ENCODE data around the gene MRAP.
"Not testable (repeated sequence)": the region's sequence is repeated elsewhere in the genome, so short reads cannot be mapped to it uniquely, and the experiment has no call there.

The MRAP gene

DNA sequence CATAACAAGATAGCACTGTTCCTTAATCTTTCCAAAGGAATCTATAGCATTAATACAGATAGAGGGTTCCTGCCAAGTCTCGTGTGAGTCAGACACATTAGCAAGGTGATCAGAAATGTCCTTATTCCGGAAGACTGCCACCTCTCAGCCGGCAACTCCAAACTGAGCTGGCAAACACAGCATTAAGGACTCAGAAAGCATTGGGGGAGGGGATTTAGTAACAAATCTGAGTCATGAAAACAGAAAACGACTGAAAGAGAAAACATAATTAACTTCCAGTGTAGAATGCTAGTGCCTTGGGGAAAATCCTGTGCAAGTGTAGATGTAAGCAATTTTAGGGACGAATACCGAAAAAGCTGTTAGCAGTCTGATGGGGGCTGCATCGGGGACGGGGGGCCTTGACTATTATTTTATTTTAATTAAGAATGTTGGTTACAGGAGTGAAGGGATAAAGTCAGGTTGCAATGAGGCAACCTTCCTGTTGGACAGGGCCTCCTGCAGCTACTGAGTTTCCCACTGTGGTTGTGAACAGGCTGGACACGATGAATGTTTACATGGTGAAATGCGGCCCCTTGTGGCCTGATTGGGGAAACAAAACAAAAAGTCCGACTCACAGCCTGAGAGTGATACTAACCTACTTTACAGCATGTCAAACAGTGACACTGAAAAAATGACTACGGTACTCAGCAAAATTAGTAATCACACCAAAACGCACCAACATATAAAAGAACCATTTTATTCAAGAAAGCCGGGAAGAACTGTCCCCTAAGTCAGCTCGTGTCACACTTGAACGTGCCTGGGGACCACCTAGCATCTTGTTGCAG, 40.5 kb upstream of the MRAP start:
- POLR2A ChIA-PET = no interaction called here
- peak; percentile 24 for DNase-seq (ENCODE audit: low read depth, low spot score)
- no peak overlapping the region for H3K4me3 ChIP-seq (ENCODE audit: low read depth, low read length)
- CTCF ChIA-PET = interaction anchor here (0.7 to 9.3 kb wide), 44 partner anchors 9 to 635 kb away, joined by 3 to 302 read pairs (median 4); partner anchors contain the start of gene HUNK
- TF ChIP-seq, protein P1, sequence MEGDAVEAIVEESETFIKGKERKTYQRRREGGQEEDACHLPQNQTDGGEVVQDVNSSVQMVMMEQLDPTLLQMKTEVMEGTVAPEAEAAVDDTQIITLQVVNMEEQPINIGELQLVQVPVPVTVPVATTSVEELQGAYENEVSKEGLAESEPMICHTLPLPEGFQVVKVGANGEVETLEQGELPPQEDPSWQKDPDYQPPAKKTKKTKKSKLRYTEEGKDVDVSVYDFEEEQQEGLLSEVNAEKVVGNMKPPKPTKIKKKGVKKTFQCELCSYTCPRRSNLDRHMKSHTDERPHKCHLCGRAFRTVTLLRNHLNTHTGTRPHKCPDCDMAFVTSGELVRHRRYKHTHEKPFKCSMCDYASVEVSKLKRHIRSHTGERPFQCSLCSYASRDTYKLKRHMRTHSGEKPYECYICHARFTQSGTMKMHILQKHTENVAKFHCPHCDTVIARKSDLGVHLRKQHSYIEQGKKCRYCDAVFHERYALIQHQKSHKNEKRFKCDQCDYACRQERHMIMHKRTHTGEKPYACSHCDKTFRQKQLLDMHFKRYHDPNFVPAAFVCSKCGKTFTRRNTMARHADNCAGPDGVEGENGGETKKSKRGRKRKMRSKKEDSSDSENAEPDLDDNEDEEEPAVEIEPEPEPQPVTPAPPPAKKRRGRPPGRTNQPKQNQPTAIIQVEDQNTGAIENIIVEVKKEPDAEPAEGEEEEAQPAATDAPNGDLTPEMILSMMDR (IDR thresholded peaks at IDR 0.05; ENCODE audit: insufficient read depth, low read length, missing control alignments) = peak; percentile 71

DNA sequence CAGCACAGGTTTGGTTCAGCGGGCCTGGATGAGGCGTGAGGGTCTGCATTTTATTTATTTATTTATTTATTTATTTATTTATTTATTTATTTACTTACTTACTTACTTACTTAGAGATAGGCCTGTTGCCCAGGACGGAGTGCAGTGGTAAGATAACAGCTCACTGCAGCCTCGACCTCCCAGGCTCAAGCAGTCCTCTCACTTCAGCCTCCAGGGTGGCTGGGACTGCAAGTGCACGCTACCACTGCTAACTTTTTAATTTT, 39.9 kb upstream of the MRAP start:
- DNase-seq (ENCODE audit: low read depth, low spot score); H3K4me3 ChIP-seq (ENCODE audit: low read depth, low read length); POLR2A ChIA-PET: not testable (repeated sequence)
- CTCF ChIA-PET = interaction anchor here (0.8 to 9.3 kb wide), 30 partner anchors 9 to 635 kb away, joined by 3 to 302 read pairs (median 5); partner anchors contain the start of gene HUNK

DNA sequence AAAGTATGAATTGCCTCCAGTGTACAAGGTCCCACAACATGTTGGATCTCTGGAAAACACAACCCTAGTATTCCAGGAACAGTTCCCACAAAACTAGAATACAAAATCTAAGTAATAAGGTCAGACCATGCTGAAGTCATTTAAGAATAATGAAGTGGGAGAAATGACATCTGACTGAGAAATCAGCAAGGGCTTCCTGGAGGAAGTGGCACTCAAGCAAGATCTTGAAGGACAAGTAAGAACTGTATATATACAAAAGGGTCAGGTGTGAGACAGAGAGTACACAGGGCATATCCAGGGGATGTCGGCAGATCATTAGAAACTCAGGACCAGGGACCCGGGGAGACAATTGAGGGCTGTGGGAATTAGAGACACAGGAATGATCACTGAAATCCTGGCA, 38.5 kb upstream of the MRAP start:
- CTCF ChIA-PET = interaction anchor here (1.2 to 9.3 kb wide), 6 partner anchors 9 to 477 kb away, joined by 4 to 302 read pairs (median 24); partner anchors contain the start of gene HUNK
- TF ChIP-seq, protein P1 (IDR thresholded peaks at IDR 0.05; ENCODE audit: insufficient read depth, low read length, missing control alignments) = no peak
- POLR2A ChIA-PET = no interaction called here
- DNase-seq (ENCODE audit: low read depth, low spot score) = no peak
- no peak overlapping the region for H3K4me3 ChIP-seq (ENCODE audit: low read depth, low read length)

DNA sequence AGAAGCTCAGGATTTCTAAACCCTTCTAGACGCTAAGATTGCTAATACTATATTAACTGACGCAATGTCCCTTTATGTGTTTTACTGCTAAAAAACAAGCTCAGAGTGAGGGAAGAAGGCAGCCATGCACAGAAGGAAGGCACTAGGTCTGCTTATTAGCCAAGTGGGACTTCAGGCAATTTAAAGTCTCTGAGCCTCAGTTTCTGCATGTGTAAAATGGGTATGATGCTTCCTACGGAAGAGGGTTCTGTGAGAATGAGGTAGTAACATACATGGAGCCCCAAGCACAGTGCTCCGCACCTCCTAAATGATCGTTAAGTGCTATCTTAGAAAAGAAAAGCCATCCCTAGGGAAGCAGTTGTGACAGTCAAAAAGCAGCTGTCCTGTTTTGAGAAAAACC, 36.7 kb upstream of the MRAP start:
- POLR2A ChIA-PET = no interaction called here
- H3K4me3 ChIP-seq (ENCODE audit: low read depth, low read length) = no peak overlapping the region
- CTCF ChIA-PET = interaction anchor here (1.2 to 9.3 kb wide), 4 partner anchors 11 to 476 kb away, joined by 3 to 302 read pairs (median 9); partner anchors contain the start of gene HUNK
- DNase-seq (ENCODE audit: low read depth, low spot score) = no peak
- TF ChIP-seq, protein P1 (IDR thresholded peaks at IDR 0.05; ENCODE audit: insufficient read depth, low read length, missing control alignments) = no peak

DNA sequence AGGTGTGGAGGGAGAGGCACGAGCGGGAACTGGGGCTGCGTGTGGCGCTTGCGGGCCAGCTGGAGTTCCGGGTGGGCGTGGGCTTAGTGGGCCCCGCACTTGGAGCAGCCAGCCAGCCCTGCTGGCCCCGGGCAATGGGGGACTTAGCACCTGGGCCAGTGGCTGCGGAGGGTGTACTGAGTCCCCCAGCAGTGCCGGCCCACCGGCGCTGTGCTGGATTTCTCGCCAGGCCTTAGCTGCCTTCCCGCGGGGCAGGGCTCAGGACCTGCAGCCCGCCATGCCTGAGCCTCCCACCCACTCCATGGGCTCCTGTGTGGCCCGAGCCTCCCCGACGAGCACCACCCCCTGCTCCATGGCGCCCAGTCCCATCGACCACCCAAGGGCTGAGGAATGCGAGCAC, 33.3 kb upstream of the MRAP start:
- H3K4me3 ChIP-seq (ENCODE audit: low read depth, low read length); POLR2A ChIA-PET; DNase-seq (ENCODE audit: low read depth, low spot score): not testable (repeated sequence)
- CTCF ChIA-PET = interaction anchor here (1.6 kb wide), 1 partner anchor 336 kb away, joined by 5 read pairs; no protein-coding TSS in a partner anchor

DNA sequence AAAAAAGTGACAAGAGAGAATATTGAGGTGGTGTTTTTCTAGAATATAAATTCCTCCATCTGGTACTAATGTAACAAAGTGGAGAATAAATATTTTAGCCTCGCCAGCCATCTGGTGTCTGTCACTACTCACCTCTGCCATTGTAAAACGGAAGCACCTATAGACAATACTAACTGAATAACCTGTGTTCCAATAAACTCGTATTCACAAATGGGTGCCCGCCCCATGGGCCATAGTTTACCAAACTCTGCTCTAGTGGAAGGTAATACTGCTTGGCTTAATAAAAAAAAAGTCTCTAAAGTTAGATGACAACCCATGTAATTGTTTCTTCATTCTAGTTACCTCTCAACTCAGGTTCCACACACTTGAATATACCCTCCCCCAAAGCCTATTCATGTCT, 27.9 kb upstream of the MRAP start:
- ChIA-PET CTCF (interaction anchor here (1.1 to 1.8 kb wide), 3 partner anchors 11 to 405 kb away, joined by 3 to 5 read pairs (median 5); no protein-coding TSS in a partner anchor), POLR2A (no interaction called here)
- DNase-seq (ENCODE audit: low read depth, low spot score) = no peak
- TF ChIP-seq, protein P1 (IDR thresholded peaks at IDR 0.05; ENCODE audit: insufficient read depth, low read length, missing control alignments) = no peak
- no peak overlapping the region for H3K4me3 ChIP-seq (ENCODE audit: low read depth, low read length)

DNA sequence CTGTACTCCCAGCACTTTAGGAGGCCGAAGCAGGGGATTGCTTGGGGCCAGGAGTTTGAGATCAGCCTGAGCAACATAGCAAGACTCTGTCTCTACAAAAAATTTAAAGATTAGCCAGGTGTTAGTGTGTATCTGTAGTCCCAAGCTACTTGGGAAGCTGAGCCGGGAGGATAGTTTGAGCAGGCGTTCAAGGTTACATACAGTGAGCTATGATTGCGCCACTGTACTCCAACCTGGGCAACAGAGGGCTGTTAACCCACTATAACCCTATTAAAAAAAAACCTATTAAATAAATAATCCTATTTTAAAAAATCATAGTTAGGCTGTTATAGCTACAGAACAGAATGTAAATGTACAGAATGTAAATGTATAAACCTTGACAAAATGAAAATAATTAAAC, 22.0 kb upstream of the MRAP start:
- H3K4me3 ChIP-seq (ENCODE audit: low read depth, low read length) = no peak overlapping the region
- ChIA-PET POLR2A (no interaction called here), CTCF (interaction anchor here (1.1 to 1.7 kb wide), 3 partner anchors 18 to 324 kb away, joined by 3 to 8 read pairs (median 5); no protein-coding TSS in a partner anchor)
- TF ChIP-seq, protein P1 (IDR thresholded peaks at IDR 0.05; ENCODE audit: insufficient read depth, low read length, missing control alignments) = no peak
- DNase-seq (ENCODE audit: low read depth, low spot score) = no peak
